HepG2 (cell line): ENCODE results near the gene SRRT. TPM values are rescaled to one million over a fixed set of nuclear protein-coding genes. Genes with fewer than 3 reads are reported as not detected.

Source experiments
- EED ChIP-seq: sonication (generic); formaldehyde crosslinking; IDR thresholded peaks from 2 replicates; pipeline ENCODE4 v1.5.0; 2020; ENCODE audit warnings: mild to moderate bottlenecking, missing genetic modification reagents
- EHMT2 ChIP-seq: fragments of 200-600 bp; sonication (generic); IDR thresholded peaks from 2 replicates; pipeline ENCODE4 v1.7.0; 2017; ENCODE audit warnings: antibody characterized with exemption, low read depth, low read length, borderline replicate concordance
- FOXA1 ChIP-seq, 2 experiments: fragments of 450-650 bp in 1 of 2; sonication (generic) in 1 of 2; formaldehyde crosslinking in 1 of 2; IDR thresholded peaks; 2 replicates each; pipeline versions ENCODE4 v1.4.0 to v1.6.1; 2016 to 2020; ENCODE audit warnings: missing genetic modification reagents in 1 of 2
- KMT2A ChIP-seq: sonication (generic); formaldehyde crosslinking; IDR thresholded peaks from 2 replicates; pipeline ENCODE4 v1.4.0; 2020; ENCODE audit warnings: missing genetic modification reagents
- MXI1 ChIP-seq: IDR thresholded peaks from 3 replicates; pipeline ENCODE4 v1.6.1; 2012; ENCODE audit warnings: low read depth, low read length, inconsistent platforms, borderline replicate concordance
- NFIB ChIP-seq: sonication (generic); formaldehyde crosslinking; IDR thresholded peaks from 2 replicates; pipeline ENCODE4 v1.9.0; 2021; ENCODE audit warnings: missing genetic modification reagents, mild to moderate bottlenecking, borderline replicate concordance
- PREB ChIP-seq: sonication (generic); formaldehyde crosslinking; IDR thresholded peaks from 2 replicates; pipeline ENCODE4 v1.4.0; 2020; ENCODE audit warnings: missing genetic modification reagents
- REL ChIP-seq: sonication (generic); formaldehyde crosslinking; conservative IDR thresholded peaks from 2 replicates; pipeline ENCODE4 v1.8.0; 2022; ENCODE audit warnings: mild to moderate bottlenecking, missing genetic modification reagents, moderate library complexity
- STAT6 ChIP-seq: sonication (generic); formaldehyde crosslinking; IDR thresholded peaks from 2 replicates; pipeline ENCODE4 v1.4.0; 2020; ENCODE audit warnings: missing genetic modification reagents, mild to moderate bottlenecking, borderline replicate concordance
- TGIF2 ChIP-seq: IDR thresholded peaks from 2 replicates; pipeline ENCODE4 v1.6.1; 2016; ENCODE audit warnings: control low read depth, missing compliant biosample characterization
- ZNF275 ChIP-seq: sonication (generic); formaldehyde crosslinking; IDR thresholded peaks from 2 replicates; pipeline ENCODE4 v1.8.0; 2022; ENCODE audit warnings: missing genetic modification reagents, mild to moderate bottlenecking, inconsistent platforms, borderline replicate concordance
- ZNF839 ChIP-seq: sonication (generic); formaldehyde crosslinking; IDR thresholded peaks from 2 replicates; pipeline ENCODE4 v1.4.0; 2020; ENCODE audit warnings: missing genetic modification reagents, mild to moderate bottlenecking, borderline replicate concordance
- ZSCAN21 ChIP-seq: sonication (generic); formaldehyde crosslinking; IDR thresholded peaks from 2 replicates; pipeline ENCODE4 v1.8.0; 2022; ENCODE audit warnings: mild to moderate bottlenecking, missing genetic modification reagents, moderate library complexity, borderline replicate concordance
- ZSCAN9 ChIP-seq: IDR thresholded peaks from 2 replicates; pipeline ENCODE4 v1.6.1; 2016; ENCODE audit warnings: borderline replicate concordance
- polyA plus RNA-seq, 8 experiments: library from polyadenylated mRNA; depleted of rRNA in 3 of 8; stranded (reverse) in 7 of 8; unstranded in 1 of 8; fragments of >200 nt; fragmentation: Illumina TruSeq in 4 of 8; extraction: Trizol in 4 of 8; gene quantifications; 2 replicates each; pipeline versions ENCODE4 v1.2.1 to v1.2.3, GENCODE V29; 2011 to 2016; ENCODE audit warnings: low read depth in 4 of 8, missing spikeins in 1 of 8, mixed read lengths in 1 of 8; ENCODE audit not compliant: insufficient read depth in 1 of 8
- total RNA-seq, 5 experiments: library from RNA; depleted of rRNA; stranded (reverse); fragments of >200 nt; fragmentation: Illumina TruSeq; extraction: Trizol; gene quantifications; 2 replicates each; pipeline ENCODE4 v1.2.3, GENCODE V29; 2016; ENCODE audit warnings: low read depth in 1 of 5
- TF ChIP-seq, protein P1 (sequence below): IDR thresholded peaks from 2 replicates; pipeline ENCODE4 v1.6.1; 2016; ENCODE audit warnings: low read depth, borderline replicate concordance
- TF ChIP-seq, protein P2 (sequence below): sonication (generic); formaldehyde crosslinking; IDR thresholded peaks from 2 replicates; pipeline ENCODE4 v1.5.0; 2020; ENCODE audit warnings: missing genetic modification reagents
- TF ChIP-seq, protein P3 (sequence below): sonication (generic); formaldehyde crosslinking; IDR thresholded peaks from 2 replicates; pipeline ENCODE4; 2020; ENCODE audit warnings: missing genetic modification reagents, mild to moderate bottlenecking, borderline replicate concordance

SRRT gene
- total and polyA plus RNA-seq, 2 of the 13 experiments (the other 11 are each of a cell fraction or from before 2014, with no cell fraction given), result 26.2 to 106 TPM

DNA sequence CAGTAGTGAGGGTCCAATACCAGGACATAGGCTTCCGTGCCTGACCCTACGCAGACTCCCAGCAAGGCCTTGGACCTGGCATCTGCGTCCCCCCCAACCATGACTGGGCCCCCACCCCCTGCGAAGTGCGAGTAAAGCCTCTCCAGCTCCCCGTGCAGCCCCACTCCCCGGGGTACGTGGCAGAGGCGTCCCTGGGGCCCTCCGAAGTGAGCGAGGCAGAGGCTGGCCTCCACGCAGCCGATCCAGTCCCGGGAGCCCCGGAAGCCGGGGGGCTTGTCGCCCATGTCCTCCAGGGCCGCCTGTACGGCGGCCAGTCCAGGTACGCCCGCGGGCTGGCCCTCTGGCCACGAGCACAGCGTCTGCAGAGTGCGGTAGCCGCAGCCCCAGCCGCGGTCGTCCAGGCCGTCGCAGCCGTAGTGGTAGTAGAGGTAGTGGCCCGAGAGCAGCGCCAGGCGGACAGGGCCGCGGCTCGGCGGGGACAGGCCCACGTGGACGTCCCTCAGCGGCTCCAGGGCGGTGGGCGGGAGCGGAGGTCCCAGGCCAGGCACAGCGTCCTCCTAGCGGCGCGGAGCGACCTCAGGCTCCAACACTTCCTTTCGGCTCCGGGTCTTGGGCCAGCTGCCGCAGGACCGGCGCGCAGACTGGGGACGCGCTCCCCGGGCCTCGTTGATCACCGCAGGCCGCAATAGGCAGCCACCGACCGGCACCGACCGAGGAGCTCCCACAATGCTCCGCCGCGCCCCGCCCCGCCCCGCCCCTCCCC is 14.3 kb downstream of the SRRT start, which contains the start of gene UFSP1 (continued):
- peak; percentile 76; the same call in 1 of the 2 replicates for TF ChIP-seq ZSCAN9 (CRISPR knock-in tag)
- TF ChIP-seq, protein P1, sequence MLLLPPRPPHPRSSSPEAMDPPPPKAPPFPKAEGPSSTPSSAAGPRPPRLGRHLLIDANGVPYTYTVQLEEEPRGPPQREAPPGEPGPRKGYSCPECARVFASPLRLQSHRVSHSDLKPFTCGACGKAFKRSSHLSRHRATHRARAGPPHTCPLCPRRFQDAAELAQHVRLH (CRISPR knock-in tag), result peak; percentile 84
- TF ChIP-seq EED, result peak; percentile 98
- peak; percentile 76 for TF ChIP-seq ZSCAN21 (CRISPR knock-in tag)
- no peak for TF ChIP-seq NFIB
- TF ChIP-seq PREB (CRISPR knock-in tag), result peak; percentile 89; the same call in 1 of the 2 replicates
- peak; percentile 83; the same call in 1 of the 2 replicates for TF ChIP-seq ZNF275
- peak; percentile 84; the same call in 2 of the 3 replicates for TF ChIP-seq MXI1
- no peak for TF ChIP-seq EHMT2
- TF ChIP-seq ZNF839 (CRISPR knock-in tag), result 0 out of 2 replicates have a peak, but pooled peaks have one; percentile 48
- peak; percentile 63; the same call in 1 of the 2 replicates for TF ChIP-seq REL
- TF ChIP-seq, protein P2, sequence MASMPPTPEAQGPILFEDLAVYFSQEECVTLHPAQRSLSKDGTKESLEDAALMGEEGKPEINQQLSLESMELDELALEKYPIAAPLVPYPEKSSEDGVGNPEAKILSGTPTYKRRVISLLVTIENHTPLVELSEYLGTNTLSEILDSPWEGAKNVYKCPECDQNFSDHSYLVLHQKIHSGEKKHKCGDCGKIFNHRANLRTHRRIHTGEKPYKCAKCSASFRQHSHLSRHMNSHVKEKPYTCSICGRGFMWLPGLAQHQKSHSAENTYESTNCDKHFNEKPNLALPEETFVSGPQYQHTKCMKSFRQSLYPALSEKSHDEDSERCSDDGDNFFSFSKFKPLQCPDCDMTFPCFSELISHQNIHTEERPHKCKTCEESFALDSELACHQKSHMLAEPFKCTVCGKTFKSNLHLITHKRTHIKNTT (CRISPR knock-in tag), result 0 out of 2 replicates have a peak, but pooled peaks have one; percentile 66
- TF ChIP-seq FOXA1 (IDR thresholded peaks at IDR 0.05), result no peak
- TF ChIP-seq FOXA1 (CRISPR knock-in tag; IDR thresholded peaks at IDR 0.05), result peak; percentile 37; the same call in 1 of the 2 replicates
- TF ChIP-seq, protein P3, sequence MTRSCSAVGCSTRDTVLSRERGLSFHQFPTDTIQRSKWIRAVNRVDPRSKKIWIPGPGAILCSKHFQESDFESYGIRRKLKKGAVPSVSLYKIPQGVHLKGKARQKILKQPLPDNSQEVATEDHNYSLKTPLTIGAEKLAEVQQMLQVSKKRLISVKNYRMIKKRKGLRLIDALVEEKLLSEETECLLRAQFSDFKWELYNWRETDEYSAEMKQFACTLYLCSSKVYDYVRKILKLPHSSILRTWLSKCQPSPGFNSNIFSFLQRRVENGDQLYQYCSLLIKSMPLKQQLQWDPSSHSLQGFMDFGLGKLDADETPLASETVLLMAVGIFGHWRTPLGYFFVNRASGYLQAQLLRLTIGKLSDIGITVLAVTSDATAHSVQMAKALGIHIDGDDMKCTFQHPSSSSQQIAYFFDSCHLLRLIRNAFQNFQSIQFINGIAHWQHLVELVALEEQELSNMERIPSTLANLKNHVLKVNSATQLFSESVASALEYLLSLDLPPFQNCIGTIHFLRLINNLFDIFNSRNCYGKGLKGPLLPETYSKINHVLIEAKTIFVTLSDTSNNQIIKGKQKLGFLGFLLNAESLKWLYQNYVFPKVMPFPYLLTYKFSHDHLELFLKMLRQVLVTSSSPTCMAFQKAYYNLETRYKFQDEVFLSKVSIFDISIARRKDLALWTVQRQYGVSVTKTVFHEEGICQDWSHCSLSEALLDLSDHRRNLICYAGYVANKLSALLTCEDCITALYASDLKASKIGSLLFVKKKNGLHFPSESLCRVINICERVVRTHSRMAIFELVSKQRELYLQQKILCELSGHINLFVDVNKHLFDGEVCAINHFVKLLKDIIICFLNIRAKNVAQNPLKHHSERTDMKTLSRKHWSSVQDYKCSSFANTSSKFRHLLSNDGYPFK (CRISPR knock-in tag), result peak; percentile 70; the same call in 1 of the 2 replicates
- TF ChIP-seq KMT2A (CRISPR knock-in tag), result peak; percentile 75
- no peak for TF ChIP-seq STAT6 (CRISPR knock-in tag)
- TF ChIP-seq TGIF2 (CRISPR knock-in tag), result peak; percentile 28; the same call in 1 of the 2 replicates
